GM19463 (cell line): ENCODE results near the gene NFIC.
A peak's percentile ranks its signal among the peaks of the same experiment; 100 is the strongest.

Source experiments
- ATAC-seq: cut with Tn5 transposase; IDR thresholded peaks from one replicate; pipeline ENCODE4 v1.9.1; 2021; ENCODE audit warnings: mild to moderate bottlenecking, moderate library complexity; ENCODE audit not compliant: unreplicated experiment

Gene NFIC

DNA sequence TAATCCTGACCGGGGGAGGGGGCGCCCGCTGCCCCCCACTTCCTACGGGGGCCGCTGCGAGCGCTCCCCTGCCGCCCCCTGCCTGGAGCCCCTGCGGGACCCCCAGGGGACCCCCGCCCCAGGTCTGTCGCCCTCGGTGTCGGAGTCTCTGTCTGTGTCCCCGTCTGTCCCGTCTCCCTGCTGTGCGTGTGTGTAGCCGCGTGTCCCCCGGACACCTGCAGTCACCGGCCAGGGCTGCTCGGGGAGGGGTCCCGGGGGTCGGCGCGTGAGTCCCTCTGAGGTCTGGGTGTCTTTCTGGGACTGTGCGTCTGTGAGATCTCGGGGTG is 7.7 kb upstream of the NFIC start:
- ATAC-seq: no peak

DNA sequence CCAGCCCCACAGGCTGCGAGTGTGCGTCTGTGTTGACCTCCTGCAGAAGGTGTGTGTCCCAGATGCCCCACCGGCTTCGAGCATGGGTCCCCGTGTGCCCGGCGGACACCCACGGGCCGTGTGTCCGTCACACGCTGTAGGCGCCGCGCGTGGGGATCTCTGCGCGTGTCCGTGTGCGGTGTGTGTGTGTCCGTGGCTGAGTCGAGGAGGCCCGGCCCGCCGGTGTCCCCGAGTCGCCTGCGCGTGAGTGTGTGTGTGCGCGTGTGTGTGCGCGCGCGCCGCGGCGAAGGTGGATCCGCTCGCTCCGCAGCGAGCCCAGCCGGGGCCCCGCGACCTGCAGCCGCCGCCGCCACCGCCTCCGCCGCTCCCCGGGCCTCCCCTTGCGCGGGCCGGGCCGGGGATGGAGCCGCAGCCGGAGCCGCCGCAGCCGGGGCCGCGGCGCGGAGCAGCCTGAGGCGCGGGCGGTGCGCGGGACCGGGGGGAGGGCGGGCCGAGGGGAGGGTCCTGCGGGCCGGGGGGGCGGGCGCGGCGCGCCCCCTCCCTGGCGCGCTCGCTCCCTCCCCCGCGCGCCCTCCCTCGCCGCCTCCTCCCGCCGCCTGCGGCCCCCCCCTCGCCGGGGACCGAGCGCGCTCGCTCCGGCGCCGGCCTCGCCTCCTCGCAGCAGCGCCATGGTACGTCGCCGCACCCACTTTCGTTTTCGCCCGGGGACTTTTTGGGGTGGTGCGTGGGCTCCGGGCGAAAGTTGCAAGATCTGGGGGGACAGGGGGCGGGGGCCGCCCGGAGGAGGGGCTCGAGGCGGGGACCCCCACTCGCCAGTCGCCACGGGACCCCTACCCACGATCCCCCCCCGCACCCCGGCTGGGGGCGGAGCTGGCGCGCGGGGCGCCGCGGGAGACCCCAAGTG is 7.1 kb upstream of the NFIC start:
- ATAC-seq: peak; percentile 46

DNA sequence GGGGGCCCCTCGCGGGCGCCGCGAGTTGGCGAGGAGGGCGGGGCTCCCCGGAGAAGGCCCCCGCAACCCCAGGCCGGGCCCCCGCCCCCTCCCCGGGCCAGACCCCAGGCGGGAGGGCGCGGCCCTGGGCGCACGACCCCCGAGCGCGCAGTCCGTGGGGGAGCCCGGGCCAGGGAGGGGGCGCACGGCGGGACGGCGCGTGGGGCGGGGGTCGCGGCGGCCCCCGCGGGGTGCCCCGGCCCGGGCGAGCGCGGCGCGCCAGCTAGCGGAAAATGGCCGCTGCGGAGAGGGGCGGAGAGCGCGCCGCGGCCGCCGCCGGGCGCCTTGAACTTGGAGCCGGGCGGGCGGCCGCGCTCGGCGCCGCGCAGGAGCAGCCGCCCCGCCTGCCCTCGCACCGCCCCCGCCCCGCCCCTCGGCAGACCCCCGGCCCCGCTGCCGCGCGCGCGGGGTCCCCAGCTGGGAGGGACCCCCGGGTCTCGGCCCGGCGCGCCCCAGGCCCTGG is 6.4 kb upstream of the NFIC start:
- no peak for ATAC-seq

DNA sequence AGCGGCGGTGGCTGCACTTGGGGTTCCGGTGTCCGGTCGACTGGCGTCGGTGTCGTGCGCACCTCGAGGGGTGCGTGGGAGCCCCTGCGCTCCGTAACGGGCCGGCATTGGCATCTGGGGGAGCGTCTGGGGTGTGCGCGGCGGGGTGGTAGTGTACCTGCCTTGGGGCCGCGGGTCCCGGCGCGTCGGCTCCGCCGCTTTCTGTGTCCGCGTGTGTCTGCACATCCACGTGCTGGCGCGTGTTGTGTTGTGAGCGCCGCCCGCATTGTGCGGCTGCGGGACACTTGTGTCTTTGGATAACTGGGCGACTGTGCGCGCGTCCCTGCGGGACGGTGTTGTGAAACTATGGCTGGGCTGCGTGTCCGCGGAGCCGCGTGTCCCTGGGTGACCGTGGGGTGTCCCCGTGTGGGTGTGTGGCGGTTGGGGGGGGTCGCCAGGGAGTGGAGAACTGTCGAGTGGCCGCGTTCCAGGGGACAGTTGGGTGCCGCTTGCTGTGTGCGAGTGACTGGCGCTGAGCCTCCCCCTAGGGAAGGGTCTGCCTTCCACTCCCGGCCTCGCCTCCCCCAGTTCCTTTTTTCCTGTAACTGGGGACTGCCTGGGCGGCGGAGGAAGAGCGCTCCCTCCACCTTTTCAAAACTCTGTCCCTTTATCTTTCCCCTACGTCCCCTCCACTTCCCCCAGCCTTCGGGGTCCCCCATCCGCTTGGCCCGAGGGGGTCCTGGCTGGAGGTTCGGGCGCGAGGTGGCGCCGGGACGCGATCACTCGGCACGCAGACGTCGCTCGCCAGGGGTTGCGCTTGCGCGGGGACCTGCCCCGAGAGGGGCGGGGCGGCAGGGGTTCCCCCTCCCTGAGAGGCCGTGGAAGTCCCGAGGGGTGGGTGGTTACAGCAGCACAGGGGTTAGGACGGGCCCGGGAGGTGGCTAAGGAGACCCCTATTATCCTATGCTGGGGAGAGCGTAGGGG is 5.7 kb upstream of the NFIC start:
- no peak for ATAC-seq

DNA sequence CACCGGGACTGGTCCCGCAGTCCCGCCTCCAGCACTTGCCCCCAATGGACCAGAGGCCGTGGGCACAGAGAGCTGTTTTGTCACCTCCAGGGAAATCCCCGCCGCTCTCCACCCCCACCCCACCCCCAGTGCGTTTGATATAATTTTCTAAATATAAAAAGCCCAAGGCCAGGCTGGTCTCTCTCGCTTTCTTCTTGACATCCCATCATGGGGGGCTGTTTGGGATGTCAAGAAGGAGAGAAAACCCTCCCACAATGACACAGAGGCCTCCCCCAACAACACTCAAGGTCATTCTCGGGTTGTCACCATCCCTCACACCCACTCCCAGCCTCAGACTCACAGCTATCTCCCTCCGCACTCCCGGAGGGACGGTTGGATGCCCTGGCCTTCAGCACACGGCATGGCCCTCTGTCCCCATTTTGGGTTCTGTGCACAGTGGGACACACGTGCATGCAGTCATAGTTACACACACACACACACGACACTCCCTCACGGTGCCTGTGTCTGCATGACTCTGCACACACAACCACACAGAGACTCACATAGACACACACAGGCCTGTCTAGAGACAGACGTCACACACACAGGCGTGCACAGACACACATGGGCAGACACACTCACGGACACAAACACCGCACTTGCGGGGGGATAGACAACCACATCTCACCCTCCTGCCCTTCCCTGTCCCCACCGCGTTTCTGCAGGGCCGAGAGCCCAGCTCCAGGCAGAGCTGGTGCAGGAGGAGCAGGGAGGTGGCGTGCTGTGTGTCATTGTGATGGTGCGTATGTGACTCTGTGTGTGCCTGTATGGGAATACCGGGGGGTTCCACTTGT is 4.8 kb upstream of the NFIC start:
- no peak for ATAC-seq

DNA sequence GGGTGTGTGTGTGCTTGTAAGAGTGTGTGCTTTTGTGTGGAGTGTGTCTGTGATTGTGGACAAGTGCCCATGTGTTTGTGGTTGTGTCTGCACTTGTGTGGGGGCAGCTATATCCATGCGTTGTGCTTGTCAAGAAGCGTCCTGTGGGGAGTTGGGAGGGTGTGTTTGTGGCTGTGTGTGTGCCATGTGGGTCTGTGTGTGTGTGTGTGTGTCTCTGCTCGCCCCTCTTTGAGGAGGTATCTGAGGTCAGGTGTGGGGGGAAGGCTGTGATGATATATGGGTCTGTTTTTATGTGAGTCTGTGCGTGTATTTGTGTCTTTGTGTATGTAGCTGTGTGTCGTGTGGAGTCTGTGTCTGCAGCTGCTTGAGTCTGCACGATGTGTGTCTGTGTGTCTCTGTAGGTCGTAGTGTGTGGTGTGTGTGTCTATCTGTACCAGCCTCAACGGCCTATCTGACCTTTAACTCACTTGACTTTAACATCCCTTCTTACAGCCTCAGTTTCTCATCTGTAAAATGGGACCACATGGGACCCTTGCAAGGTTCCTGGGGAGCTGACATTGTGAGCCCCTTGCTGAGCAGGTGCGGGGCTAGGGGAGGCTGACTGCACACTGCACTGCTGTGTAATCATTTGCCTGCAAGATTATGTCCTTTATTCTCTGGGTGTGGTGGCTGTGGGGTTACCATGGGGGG is 4.0 kb upstream of the NFIC start:
- no peak for ATAC-seq

DNA sequence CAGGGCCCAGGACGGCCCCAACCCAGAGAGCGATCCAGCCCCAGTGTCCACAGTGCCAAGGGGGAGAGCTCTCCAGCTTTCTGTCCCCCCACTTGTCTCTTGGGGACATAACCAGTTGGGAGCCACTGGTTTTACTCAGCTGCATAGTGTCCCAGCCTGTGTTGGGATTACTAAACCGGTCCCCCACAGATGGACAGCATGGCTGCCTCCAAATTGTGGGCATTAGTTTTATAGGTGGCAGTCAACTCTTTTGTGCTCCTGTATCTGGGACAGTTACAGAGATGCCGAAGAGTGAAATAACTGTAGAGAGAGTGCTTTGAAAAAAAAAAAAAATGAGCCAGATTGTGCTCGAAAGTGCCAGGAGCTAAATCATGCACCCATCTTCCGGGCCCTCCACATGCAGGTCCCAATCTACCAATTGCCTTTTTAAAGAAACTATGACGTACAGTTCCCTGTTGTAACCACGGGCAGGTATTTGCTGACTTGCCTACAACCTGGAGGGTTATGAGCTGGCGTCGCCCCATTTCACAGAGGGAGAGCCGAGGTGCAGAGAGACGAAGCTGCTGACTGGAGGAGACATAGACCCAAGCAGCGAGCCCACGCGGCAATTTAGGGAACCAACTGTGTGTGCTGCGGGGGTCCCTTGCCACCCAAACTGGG is 2.4 kb upstream of the NFIC start:
- ATAC-seq: no peak

DNA sequence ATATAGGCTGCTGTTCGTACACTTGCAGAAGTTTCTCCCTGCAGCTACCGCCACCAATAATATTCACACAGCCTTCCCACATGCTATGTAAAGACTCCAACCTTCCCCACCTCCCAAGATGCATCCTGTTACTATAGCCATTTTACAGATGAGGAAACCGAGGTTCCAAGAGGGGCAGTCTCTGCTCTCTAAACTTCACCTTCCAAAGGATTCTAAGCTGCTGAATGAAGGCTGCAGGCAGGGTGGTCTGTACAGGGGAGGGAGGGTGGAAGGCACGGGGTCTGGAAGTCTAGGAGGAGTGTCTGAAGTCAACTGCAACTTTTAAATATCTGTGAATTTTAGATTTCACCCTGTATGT is 1.9 kb upstream of the NFIC start:
- no peak for ATAC-seq

DNA sequence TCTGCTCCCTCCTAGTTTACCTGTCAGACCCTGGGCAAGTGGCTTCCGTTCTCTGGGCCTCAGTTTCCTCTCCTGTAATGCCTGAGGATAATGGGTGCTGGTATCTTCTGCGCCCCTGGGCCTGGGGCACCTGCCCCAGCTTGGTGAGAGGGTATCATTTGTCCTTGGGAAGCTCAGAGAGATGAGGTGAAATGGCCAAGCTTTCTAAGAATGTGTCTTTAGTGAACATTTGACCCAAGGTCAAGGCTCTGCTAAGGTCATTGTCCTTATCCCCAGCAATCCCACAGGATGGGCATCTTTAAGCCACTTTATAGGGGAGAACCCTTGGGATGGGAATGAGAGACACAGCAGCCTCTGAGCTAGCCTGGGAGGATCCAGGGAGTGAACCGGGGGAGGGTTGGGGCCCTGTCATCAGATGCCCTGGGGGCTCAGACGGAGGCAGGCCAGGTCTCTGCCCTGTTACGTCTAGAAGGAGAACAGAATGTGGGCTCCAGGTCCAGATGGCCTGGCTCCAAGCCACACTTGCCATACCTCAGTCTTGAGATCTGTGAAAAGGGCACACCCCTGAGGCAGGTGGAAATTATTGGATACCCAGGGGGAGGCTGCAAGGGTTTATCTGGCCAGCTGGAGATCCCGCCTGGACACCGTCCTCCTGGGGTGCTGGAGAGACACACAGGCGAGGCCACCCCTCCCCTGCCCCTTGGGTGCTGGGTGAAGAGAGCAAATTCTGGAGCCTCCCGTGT is 1.1 kb upstream of the NFIC start:
- no peak for ATAC-seq

DNA sequence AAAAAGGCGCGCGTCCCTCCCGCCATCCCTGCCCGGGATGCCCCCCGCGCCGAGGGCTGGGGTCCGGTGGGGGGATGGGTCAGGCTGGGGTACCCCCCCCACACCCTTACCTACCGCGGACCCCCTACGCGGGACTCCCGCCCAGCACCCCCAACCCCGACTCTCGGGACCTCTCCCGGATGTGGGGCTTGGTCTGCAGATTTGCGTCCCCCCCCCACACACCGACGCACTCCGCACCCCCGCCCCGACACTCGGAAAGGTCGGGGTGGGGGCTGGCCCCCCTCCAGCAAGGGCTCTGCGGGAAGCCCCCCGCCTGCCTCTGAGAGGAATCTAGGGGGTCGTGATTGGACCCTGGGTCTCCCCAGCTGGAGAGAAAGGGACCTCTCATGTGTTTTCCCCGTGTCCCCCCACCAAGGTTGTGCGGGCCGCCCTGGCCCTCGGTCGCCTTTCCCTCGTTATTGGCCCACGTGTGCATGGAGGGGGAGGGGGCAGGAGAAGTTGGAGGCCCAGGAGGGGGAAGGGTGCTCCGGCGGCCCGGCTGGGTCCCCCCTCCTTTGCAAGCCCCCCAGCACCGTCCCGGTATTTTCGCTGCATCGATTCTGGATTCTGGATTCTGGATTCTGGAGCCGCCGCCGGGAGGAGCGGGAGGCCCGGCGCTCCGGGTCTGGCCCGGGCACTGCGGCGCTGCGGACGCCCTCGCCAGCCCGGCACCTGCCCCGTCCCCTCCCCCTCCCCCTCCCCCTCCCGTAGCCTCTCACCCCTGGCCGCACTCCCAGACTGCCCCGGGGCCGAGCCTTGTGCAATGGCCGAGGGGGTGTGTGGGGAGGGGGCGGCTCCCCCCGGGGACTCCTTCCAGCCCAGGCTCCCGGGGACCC is 607 bp downstream of the NFIC start:
- ATAC-seq: no peak

DNA sequence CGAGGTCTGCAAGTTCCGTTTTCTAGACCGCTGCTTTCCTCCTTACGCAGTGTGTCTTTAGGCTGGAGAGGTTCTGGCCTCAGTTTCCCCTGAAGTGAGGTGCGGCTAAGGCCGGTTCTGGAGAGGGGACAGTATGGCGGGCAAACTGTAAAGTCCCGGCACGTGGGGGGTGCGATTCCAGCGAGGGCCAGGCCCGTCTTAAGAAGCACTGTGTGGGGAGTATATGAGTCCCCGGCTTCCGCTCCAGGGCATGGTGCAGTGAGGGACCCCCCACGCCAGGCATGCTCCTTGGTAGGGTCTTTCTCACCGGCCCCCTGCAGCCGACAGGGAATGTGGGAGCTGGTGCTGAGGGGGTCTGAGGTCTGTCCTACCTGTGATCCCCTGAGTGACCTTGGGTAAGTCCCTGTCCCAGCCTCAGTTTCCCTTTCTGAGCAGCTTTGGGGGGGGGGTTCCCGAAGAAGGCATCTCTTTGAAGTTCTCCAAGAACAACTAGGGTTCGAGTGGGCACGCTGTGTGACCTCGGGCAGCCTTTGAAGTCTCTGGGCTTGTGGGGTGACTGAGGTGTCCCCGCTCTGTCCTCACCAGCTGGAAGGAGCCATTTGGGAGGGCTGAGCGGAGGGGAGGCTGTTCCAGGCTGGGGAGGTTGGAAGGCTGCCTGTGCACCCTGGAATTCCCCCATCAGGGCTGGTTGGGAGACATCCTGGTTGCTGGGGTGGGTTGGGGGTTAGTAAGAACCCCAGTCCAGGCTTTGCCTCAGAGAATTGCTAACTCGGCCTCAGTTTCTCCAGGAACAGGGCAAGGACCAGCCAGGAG is 1.5 kb downstream of the NFIC start:
- no peak for ATAC-seq

DNA sequence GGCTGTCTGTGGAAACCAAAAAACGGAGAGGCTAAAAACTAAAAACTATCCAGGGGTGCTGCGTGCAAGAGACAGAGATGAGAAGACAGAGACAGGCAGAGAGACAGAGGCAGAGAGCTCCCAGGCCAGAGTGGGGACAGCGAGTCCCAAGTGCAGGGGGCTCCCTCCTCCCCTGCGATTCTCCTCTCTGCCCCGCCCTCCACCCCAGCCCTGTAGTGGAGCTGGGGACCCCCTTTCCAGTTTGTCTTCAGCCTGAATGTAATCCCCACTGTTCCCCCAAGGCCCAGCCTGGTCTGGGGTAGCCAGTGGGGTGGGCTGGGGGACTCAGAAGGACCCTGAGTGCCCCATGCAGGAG is 2.0 kb downstream of the NFIC start:
- no peak for ATAC-seq

DNA sequence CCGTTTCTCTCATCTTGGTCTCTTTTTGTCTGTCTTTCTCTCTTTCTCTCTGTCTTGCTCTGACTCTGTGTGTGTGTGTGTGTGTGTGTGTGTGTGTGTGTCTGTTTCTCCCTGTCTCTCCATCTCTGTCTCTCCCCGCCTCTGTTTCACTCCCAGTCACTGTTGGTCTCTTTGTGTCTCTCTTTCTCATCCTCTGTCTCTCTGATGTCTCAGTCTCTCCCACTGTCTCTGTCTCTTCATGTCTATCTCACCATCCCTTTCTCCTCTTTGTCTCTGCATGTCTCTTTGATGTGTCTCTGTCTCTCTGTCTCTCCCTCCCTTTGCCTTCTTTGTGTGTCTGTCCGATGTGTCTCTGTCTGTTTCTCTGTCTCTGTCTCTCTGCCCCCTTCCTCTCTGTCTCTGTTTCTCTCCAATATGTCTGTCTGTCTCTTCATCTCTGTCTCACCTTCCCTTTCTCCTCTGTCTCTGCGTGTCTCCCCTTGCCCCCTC is 2.5 kb downstream of the NFIC start:
- no peak for ATAC-seq

DNA sequence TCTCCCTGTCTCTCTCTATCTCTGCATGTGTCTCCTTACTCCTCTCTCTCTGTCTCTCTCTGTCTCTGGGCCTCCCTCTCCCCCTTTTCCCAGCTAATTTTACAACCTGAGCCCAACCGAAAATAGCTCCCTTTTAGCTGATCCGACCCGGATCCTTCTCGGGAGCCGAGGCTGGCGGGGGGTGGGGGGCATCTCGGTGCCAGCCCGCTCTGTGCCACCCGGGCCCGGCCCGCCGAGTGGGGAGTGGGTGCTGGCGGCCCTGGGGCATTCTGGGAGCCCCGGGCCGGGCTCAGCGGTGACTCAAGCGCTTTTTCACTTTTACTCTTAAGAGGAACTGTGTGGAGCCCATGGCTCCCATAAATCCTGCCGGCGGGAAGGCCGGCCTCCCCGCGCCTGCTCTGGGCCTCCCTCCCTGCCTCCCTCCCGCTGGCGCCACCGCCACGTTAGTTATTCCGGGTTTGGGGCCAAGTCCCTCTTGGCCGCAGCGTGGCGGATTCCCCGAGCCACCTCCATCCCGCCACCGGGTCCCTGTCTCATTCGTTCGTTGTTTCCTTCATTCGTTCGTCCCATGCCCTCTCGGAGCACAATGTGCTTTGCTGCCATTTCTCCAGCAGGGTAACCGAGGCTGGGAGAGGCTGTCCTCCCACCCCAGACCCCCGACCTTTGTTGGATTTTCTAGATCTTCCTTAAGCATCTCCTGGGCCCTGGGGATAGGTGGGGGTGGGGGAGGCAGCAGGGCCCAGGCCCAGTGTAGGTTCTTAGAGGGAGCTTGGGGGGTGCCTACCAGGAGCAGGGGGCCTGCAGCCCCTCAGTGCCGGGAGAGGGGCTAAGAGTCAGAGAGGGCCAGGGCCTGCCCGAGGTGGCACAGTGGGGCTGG is 3.2 kb downstream of the NFIC start:
- no peak for ATAC-seq

DNA sequence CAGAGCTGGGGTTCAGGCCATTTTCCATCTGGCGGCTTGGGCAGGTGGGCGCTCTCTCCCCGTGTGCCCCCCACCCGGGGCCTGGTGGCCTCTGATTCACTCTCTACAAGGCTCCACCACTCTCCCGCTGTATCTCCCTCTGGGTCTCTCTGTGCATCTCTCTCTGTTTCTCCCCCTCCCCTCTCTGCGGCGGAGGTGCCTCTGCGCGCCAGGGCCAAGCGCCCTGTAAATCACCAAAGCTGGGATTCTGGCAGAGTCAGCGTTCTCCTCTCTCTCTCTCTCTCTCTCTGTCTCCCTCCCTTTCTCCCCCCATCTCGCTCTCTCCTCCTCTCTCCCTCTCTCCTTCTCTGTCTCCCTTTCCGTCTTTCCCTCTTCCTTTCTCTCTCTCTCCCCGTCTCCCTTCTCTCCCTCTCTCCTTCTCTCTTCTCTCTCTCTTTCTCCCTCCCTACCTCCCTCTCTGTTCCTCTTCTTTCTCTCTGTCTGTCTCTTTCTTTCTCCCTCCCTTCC is 3.9 kb downstream of the NFIC start:
- no peak for ATAC-seq
